Measurements from ENCODE around the gene GRM2. TPM values are rescaled to one million over a fixed set of nuclear protein-coding genes. Genes with fewer than 3 reads are reported as not detected.

The GRM2 gene
- total RNA-seq, 1 donor from 2014 or later: 0.11 TPM

Other genes with a start within 250 kb of the GRM2 start
- gene DCAF1, start 207.1 kb upstream of the GRM2 start, total RNA-seq: 18.1 and 21.3 TPM in 2 replicates
- gene RAD54L2, start 168.3 kb upstream of the GRM2 start, total RNA-seq: 11.9 and 14.8 TPM in 2 replicates
- 62.4 and 69.8 TPM in 2 replicates for gene TEX264, start 35.8 kb upstream of the GRM2 start, total RNA-seq
- gene IQCF6, start 72.2 kb downstream of the GRM2 start, total RNA-seq: not detected in 2 replicates
- gene IQCF2, start 154.5 kb downstream of the GRM2 start, total RNA-seq: not detected in 2 replicates
- not detected in 2 replicates for gene IQCF5, start 168.5 kb downstream of the GRM2 start, total RNA-seq
- not detected in 2 replicates for gene IQCF1, start 196.3 kb downstream of the GRM2 start, total RNA-seq
- 22.1 and 22.3 TPM in 2 replicates for gene RRP9, start 234.8 kb downstream of the GRM2 start, total RNA-seq
- gene PARP3, start 235.3 kb downstream of the GRM2 start, total RNA-seq: 21.7 and 24.0 TPM in 2 replicates
- not detected in 2 replicates for gene GPR62, start 248.3 kb downstream of the GRM2 start, total RNA-seq